ENCODE measurements around the gene TPSD1. TPM values are rescaled to one million over a fixed set of nuclear protein-coding genes. Genes with fewer than 3 reads are reported as not detected.
"Not testable (repeated sequence)": the region's sequence is repeated elsewhere in the genome, so short reads cannot be mapped to it uniquely, and the experiment has no call there.

The TPSD1 gene
- total RNA-seq, 2 donors from 2014 or later, result 1.6 TPM; not detected in 1

- Histone ChIP-seq H3K27ac (no peak overlapping the region), H3K36me3 (replicated peaks in 1 of 2; ENCODE audit: insufficient read depth in 1 of 2, low read depth in 2 of 2) (no peaks in the 10 kb centered on the region), H3K27me3 (peaks cover 0 to 7% of the 10 kb centered on the region in 2 donors), H3K4me1 (peaks cover 4% of the 10 kb centered on the region), H3K4me3 (no peak overlapping the region), H3K9me3 (no peaks in the 10 kb centered on the region)
- 4 to 14% methylated on average over 4 to 17 of the region's 17 CpGs for WGBS, 2 donors
- no peak for TF ChIP-seq POLR2A (IDR thresholded peaks at IDR 0.05)
- no peak for TF ChIP-seq CTCF (IDR thresholded peaks at IDR 0.05)
- DNase-seq (no peak), ATAC-seq (no peak)
- intact Hi-C loops (cut with DNase I), result no loop called here
Measured at GRCh38 chr16:1289477-1289866, 33.6 kb downstream of the TPSD1 start.

- Histone ChIP-seq H3K27ac (no peak overlapping the region), H3K36me3 (replicated peaks in 1 of 2; ENCODE audit: insufficient read depth in 1 of 2, low read depth in 2 of 2) (no peaks in the 10 kb centered on the region), H3K27me3 (peaks cover 0 to 7% of the 10 kb centered on the region in 2 donors), H3K9me3 (no peaks in the 10 kb centered on the region), H3K4me3 (no peak overlapping the region), H3K4me1 (peaks cover 4% of the 10 kb centered on the region)
- DNase-seq, result no peak
- WGBS, 2 donors, result 33 to 62% methylated on average over 7 to 22 of the region's 22 CpGs
- TF ChIP-seq CTCF (IDR thresholded peaks at IDR 0.05) (no peak), POLR2A (IDR thresholded peaks at IDR 0.05) (no peak)
- no peak for ATAC-seq
- intact Hi-C loops (cut with DNase I), result no loop called here
Measured at GRCh38 chr16:1290063-1290501, 34.2 kb downstream of the TPSD1 start.

- H3K9me3 ChIP-seq, result no peaks in the 10 kb centered on the region
- H3K4me1 ChIP-seq, result peaks cover 4% of the 10 kb centered on the region
- peaks cover 0 to 7% of the 10 kb centered on the region in 2 donors for H3K27me3 ChIP-seq
- TF ChIP-seq CTCF (IDR thresholded peaks at IDR 0.05), result no peak
- TF ChIP-seq POLR2A (IDR thresholded peaks at IDR 0.05), result no peak
- ATAC-seq, result no peak
- H3K4me3 ChIP-seq, result no peak overlapping the region
- H3K36me3 ChIP-seq (replicated peaks in 1 of 2; ENCODE audit: insufficient read depth in 1 of 2, low read depth in 2 of 2), result no peaks in the 10 kb centered on the region
- H3K27ac ChIP-seq, result no peak overlapping the region
- intact Hi-C loops (cut with DNase I), result no loop called here
- no peak for DNase-seq
- 59 to 69% methylated on average over 28 to 29 of the region's 29 CpGs for WGBS, 2 donors
Measured at GRCh38 chr16:1290860-1291575, 35.1 kb downstream of the TPSD1 start.

GRCh38 chr16:1291576-1291974, 35.7 kb downstream of the TPSD1 start:
- intact Hi-C loops (cut with DNase I), result no loop called here
- H3K36me3 ChIP-seq (replicated peaks in 1 of 2; ENCODE audit: insufficient read depth in 1 of 2, low read depth in 2 of 2), result no peaks in the 10 kb centered on the region
- no peaks in the 10 kb centered on the region for H3K9me3 ChIP-seq
- no peak for ATAC-seq
- peaks cover 0 to 7% of the 10 kb centered on the region in 2 donors for H3K27me3 ChIP-seq
- 67 to 72% methylated on average over 10 to 17 of the region's 17 CpGs for WGBS, 2 donors
- no peak overlapping the region for H3K27ac ChIP-seq
- no peak for TF ChIP-seq CTCF (IDR thresholded peaks at IDR 0.05)
- no peak for TF ChIP-seq POLR2A (IDR thresholded peaks at IDR 0.05)
- H3K4me3 ChIP-seq, result no peak overlapping the region
- no peak for DNase-seq
- peaks cover 6% of the 10 kb centered on the region for H3K4me1 ChIP-seq

GRCh38 chr16:1292208-1292607, 36.3 kb downstream of the TPSD1 start:
- 76 to 83% methylated on average over 6 of the region's 6 CpGs for WGBS, 2 donors
- intact Hi-C loops (cut with DNase I); H3K27me3 ChIP-seq; H3K27ac ChIP-seq; H3K4me3 ChIP-seq; H3K9me3 ChIP-seq; H3K36me3 ChIP-seq (replicated peaks in 1 of 2; ENCODE audit: insufficient read depth in 1 of 2, low read depth in 2 of 2); ATAC-seq; DNase-seq: not testable (repeated sequence)
- H3K4me1 ChIP-seq, result peaks cover 12% of the 10 kb centered on the region

GRCh38 chr16:1292808-1293207, 36.9 kb downstream of the TPSD1 start:
- intact Hi-C loops (cut with DNase I); ATAC-seq; H3K27ac ChIP-seq; H3K36me3 ChIP-seq (replicated peaks in 1 of 2; ENCODE audit: insufficient read depth in 1 of 2, low read depth in 2 of 2); H3K27me3 ChIP-seq; H3K9me3 ChIP-seq; H3K4me3 ChIP-seq; DNase-seq: not testable (repeated sequence)
- WGBS, 2 donors, result 72 to 73% methylated on average over 7 to 8 of the region's 8 CpGs
- H3K4me1 ChIP-seq, result peaks cover 18% of the 10 kb centered on the region
